ENCODE results near the gene UGT1A6.
"Not testable (repeated sequence)": the region's sequence is repeated elsewhere in the genome, so short reads cannot be mapped to it uniquely, and the experiment has no call there.

The UGT1A6 gene

GRCh38 chr2:233688341-233688740 is 4.3 kb upstream of the UGT1A6 start:
- no peak for DNase-seq

- no peak for DNase-seq
Observed at GRCh38 chr2:233689031-233689430, 3.7 kb upstream of the UGT1A6 start.

- DNase-seq = no peak
Observed at GRCh38 chr2:233689501-233689900, 3.2 kb upstream of the UGT1A6 start.

- DNase-seq = no peak
Observed at GRCh38 chr2:233690444-233690843, 2.2 kb upstream of the UGT1A6 start.

- DNase-seq = no peak
Observed at GRCh38 chr2:233691443-233692433, 952 bp upstream of the UGT1A6 start.

- DNase-seq = no peak
Observed at GRCh38 chr2:233693963-233694362, 1.3 kb downstream of the UGT1A6 start.

GRCh38 chr2:233698740-233699139 is 6.0 kb downstream of the UGT1A6 start:
- DNase-seq = no peak

GRCh38 chr2:233699424-233700027 is 6.8 kb downstream of the UGT1A6 start:
- no peak for DNase-seq

GRCh38 chr2:233700028-233700635 is 7.4 kb downstream of the UGT1A6 start:
- no peak for DNase-seq

GRCh38 chr2:233700842-233701241 is 8.2 kb downstream of the UGT1A6 start:
- not testable (repeated sequence) for DNase-seq

GRCh38 chr2:233702238-233702637 is 9.5 kb downstream of the UGT1A6 start:
- DNase-seq = no peak

GRCh38 chr2:233705911-233706506 is 13.3 kb downstream of the UGT1A6 start:
- no peak for DNase-seq

GRCh38 chr2:233706720-233707119 is 14.0 kb downstream of the UGT1A6 start:
- no peak for DNase-seq

- DNase-seq = no peak
Observed at GRCh38 chr2:233707940-233708644, 15.4 kb downstream of the UGT1A6 start.

- DNase-seq = no peak
Observed at GRCh38 chr2:233708942-233709341, 16.3 kb downstream of the UGT1A6 start.

GRCh38 chr2:233711312-233712008 is 18.8 kb downstream of the UGT1A6 start:
- peak; percentile 78 for DNase-seq

GRCh38 chr2:233712611-233713261 is 20.0 kb downstream of the UGT1A6 start, which contains the start of gene UGT1A5:
TSS of gene UGT1A5 (plus strand) at chr2:233712907. CDS start at chr2:233712992, 85 bp downstream.
- no peak for DNase-seq

GRCh38 chr2:233713262-233713615 is 20.5 kb downstream of the UGT1A6 start:
- no peak for DNase-seq

GRCh38 chr2:233714121-233714520 is 21.4 kb downstream of the UGT1A6 start:
- DNase-seq = no peak

GRCh38 chr2:233718552-233718951 is 25.9 kb downstream of the UGT1A6 start, which contains the start of gene UGT1A4:
TSS of gene UGT1A4 (plus strand) at chr2:233718736. CDS start at chr2:233718821, 85 bp downstream.
- DNase-seq = no peak

GRCh38 chr2:233728723-233729301 is 36.1 kb downstream of the UGT1A6 start, which contains the start of gene UGT1A3:
TSS of gene UGT1A3 (plus strand) at chr2:233729042. CDS start at chr2:233729127, 85 bp downstream.
- DNase-seq = no peak

Measured in activated CD4-positive, alpha-beta T cell treated with anti-CD3 and anti-CD28 coated beads for 48 hours (primary cell).